HepG2 (cell line): ENCODE results near the gene STAT4.

Experiments used
- EZH2 ChIP-seq: conservative IDR thresholded peaks from 2 replicates; pipeline ENCODE4 v1.6.1; 2012; ENCODE audit warnings: mild to moderate bottlenecking, low read depth, low read length, moderate library complexity
- IRF9 ChIP-seq: sonication (generic); formaldehyde crosslinking; IDR thresholded peaks from 2 replicates; pipeline ENCODE4 v1.8.0; 2022; ENCODE audit warnings: missing genetic modification reagents, mild to moderate bottlenecking, borderline replicate concordance
- PAXIP1 ChIP-seq: sonication (generic); formaldehyde crosslinking; conservative IDR thresholded peaks from 2 replicates; pipeline ENCODE4 v1.4.0; 2020; ENCODE audit warnings: mild to moderate bottlenecking, missing genetic modification reagents, moderate library complexity
- ZBTB34 ChIP-seq: sonication (generic); formaldehyde crosslinking; IDR thresholded peaks from 2 replicates; pipeline ENCODE4 v1.8.0; 2022; ENCODE audit warnings: mild to moderate bottlenecking, missing genetic modification reagents
- ZNF121 ChIP-seq: sonication (generic); formaldehyde crosslinking; IDR thresholded peaks from 2 replicates; pipeline ENCODE4 v1.5.0; 2020; ENCODE audit warnings: mild to moderate bottlenecking, missing genetic modification reagents
- ZNF281 ChIP-seq: sonication (generic); formaldehyde crosslinking; IDR thresholded peaks from 2 replicates; pipeline ENCODE4 v1.4.0; 2020; ENCODE audit warnings: missing genetic modification reagents, borderline replicate concordance
- TF ChIP-seq, protein P1 (sequence below): sonication (generic); formaldehyde crosslinking; IDR thresholded peaks from 2 replicates; pipeline ENCODE4 v1.5.0; 2020; ENCODE audit warnings: mild to moderate bottlenecking, missing genetic modification reagents, moderate library complexity

GRCh38 chr2:191056228-191056627, 94.6 kb downstream of the STAT4 start:
- TF ChIP-seq ZNF121 (CRISPR knock-in tag) = no peak
- TF ChIP-seq IRF9 (CRISPR knock-in tag) = no peak
- TF ChIP-seq, protein P1, sequence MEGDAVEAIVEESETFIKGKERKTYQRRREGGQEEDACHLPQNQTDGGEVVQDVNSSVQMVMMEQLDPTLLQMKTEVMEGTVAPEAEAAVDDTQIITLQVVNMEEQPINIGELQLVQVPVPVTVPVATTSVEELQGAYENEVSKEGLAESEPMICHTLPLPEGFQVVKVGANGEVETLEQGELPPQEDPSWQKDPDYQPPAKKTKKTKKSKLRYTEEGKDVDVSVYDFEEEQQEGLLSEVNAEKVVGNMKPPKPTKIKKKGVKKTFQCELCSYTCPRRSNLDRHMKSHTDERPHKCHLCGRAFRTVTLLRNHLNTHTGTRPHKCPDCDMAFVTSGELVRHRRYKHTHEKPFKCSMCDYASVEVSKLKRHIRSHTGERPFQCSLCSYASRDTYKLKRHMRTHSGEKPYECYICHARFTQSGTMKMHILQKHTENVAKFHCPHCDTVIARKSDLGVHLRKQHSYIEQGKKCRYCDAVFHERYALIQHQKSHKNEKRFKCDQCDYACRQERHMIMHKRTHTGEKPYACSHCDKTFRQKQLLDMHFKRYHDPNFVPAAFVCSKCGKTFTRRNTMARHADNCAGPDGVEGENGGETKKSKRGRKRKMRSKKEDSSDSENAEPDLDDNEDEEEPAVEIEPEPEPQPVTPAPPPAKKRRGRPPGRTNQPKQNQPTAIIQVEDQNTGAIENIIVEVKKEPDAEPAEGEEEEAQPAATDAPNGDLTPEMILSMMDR (CRISPR knock-in tag) = no peak
- no peak for TF ChIP-seq ZNF281 (CRISPR knock-in tag)
- no peak for TF ChIP-seq PAXIP1 (CRISPR knock-in tag)
- no peak for TF ChIP-seq ZBTB34
- no peak for TF ChIP-seq EZH2
